ENCODE data around the gene MT1H.

- TF ChIP-seq POLR2AphosphoS5 (IDR thresholded peaks at IDR 0.05) (no peak), POLR2A (IDR thresholded peaks at IDR 0.05) (no peak)
- TF ChIP-seq, protein P1, sequence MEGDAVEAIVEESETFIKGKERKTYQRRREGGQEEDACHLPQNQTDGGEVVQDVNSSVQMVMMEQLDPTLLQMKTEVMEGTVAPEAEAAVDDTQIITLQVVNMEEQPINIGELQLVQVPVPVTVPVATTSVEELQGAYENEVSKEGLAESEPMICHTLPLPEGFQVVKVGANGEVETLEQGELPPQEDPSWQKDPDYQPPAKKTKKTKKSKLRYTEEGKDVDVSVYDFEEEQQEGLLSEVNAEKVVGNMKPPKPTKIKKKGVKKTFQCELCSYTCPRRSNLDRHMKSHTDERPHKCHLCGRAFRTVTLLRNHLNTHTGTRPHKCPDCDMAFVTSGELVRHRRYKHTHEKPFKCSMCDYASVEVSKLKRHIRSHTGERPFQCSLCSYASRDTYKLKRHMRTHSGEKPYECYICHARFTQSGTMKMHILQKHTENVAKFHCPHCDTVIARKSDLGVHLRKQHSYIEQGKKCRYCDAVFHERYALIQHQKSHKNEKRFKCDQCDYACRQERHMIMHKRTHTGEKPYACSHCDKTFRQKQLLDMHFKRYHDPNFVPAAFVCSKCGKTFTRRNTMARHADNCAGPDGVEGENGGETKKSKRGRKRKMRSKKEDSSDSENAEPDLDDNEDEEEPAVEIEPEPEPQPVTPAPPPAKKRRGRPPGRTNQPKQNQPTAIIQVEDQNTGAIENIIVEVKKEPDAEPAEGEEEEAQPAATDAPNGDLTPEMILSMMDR (IDR thresholded peaks at IDR 0.05): no peak
These were observed 3.3 kb downstream of the MT1H start for GRCh38 chr16:56672761-56673536.
